Heart right ventricle (tissue), 16 donors: ENCODE data around the gene MAST2. TPM values are rescaled to one million over a fixed set of nuclear protein-coding genes. Genes with fewer than 3 reads are reported as not detected.
A peak's percentile ranks its signal among the peaks of the same experiment; 100 is the strongest.
"Not testable (repeated sequence)": the region's sequence is repeated elsewhere in the genome, so short reads cannot be mapped to it uniquely, and the experiment has no call there.

Experiments
- ATAC-seq, 8 donors: fragments of 200-7000 bp; cut with Tn5 transposase; one replicate each; pipeline ENCODE4 v1.9.1; 2020; ENCODE audit warnings: mild to moderate bottlenecking in 8 of 8, moderate library complexity in 8 of 8, moderate number of reproducible peaks in 1 of 8
- DNase-seq, 2 donors: peaks; one replicate each; pipeline ENCODE4 v3.0.0-alpha.2; 2020
- H3K27ac ChIP-seq, 10 donors: fragments of 200-600 bp; sonication (generic) in 2 of 10; one replicate each; pipeline versions ENCODE4 v1.5.0 to v1.8.0; 2020 to 2022; ENCODE audit warnings: mild to moderate bottlenecking in 3 of 10
- H3K27me3 ChIP-seq, 7 donors: fragments of 200-600 bp; one replicate each; pipeline ENCODE4 v1.8.0; 2021 to 2022; ENCODE audit warnings: mild to moderate bottlenecking in 2 of 7
- H3K36me3 ChIP-seq, 9 donors: fragments of 200-600 bp; sonication (generic) in 1 of 9; one replicate each; pipeline versions ENCODE4 v1.5.0 to v1.8.0; 2020 to 2022; ENCODE audit warnings: mild to moderate bottlenecking in 2 of 9
- H3K4me1 ChIP-seq, 9 donors: fragments of 200-600 bp; sonication (generic) in 1 of 9; one replicate each; pipeline versions ENCODE4 v1.5.0 to v1.8.0; 2020 to 2022; ENCODE audit warnings: mild to moderate bottlenecking in 4 of 9
- H3K4me3 ChIP-seq, 10 donors: fragments of 200-600 bp; sonication (generic) in 2 of 10; one replicate each; pipeline versions ENCODE4 v1.5.0 to v1.8.0; 2020 to 2022; ENCODE audit warnings: mild to moderate bottlenecking in 7 of 10, moderate library complexity in 2 of 10
- H3K9me3 ChIP-seq, 11 donors: fragments of 200-600 bp in 10 of 11; sonication (generic) in 2 of 11; one replicate each; pipeline versions ENCODE4 v1.5.0 to v1.8.0; 2013 to 2022; ENCODE audit warnings: mild to moderate bottlenecking in 2 of 11, control low read depth in 1 of 11, moderate library complexity in 1 of 11
- CTCF ChIP-seq, 9 donors: fragments of 200-600 bp; sonication (generic) in 2 of 9; IDR thresholded peaks; one replicate each; pipeline versions ENCODE4 v1.5.0 to v1.8.0; 2021 to 2022; ENCODE audit warnings: antibody characterized with exemption in 9 of 9, mild to moderate bottlenecking in 5 of 9, moderate library complexity in 1 of 9
- WGBS, 2 donors: extraction: QIAGEN DNeasy Blood & Tissue Kit; methylation state at CpG; one replicate each; pipeline ENCODE4 v1.1.7; 2013; ENCODE audit warnings: inconsistent platforms in 1 of 2; 5-methylcytosine and 5-hydroxymethylcytosine counted together
- intact Hi-C, 10 donors: fragments of 100-400 bp; cut with DNase I; formaldehyde crosslinking; loops; one replicate each; pipeline versions ENCODE4 v1.11.1 to v1.14.2; 2022
- polyA plus RNA-seq, 2 donors: library from polyadenylated mRNA; stranded (reverse); fragments of 200-250 nt; gene quantifications; one replicate each; pipeline ENCODE4 v1.2.3, GENCODE V29; 2013
- total RNA-seq, 10 donors: library from RNA; stranded (reverse); fragmentation: NEBNext Ultra II Directional in 3 of 10; extraction: Animal tissue kit (Norgen Biotek cat#: 25700) in 3 of 10; gene quantifications; one replicate each; pipeline versions ENCODE4 v1.2.1 to v1.2.4, GENCODE V29; 2021 to 2023
- donor health status: Arrhythmogenic right ventricular cardiomyopathy.
- donor health status: ischemic (EF 13 %, LVEDD 7.1; RV severe dilation, severe dysfunction).
- donor health status: healthy with polysubstance abuse.
- donor health status: DM: no; HTN: yes; CAD: no.
- donor health status: DM: no; HTN: no; CAD: no.
- donor health status: ischemic (EF 25% LVEDD 6.9; RV normal size, moderate dysfunction).
- donor health status: ischemic (EF 25% LVEDD 5.7; RV mildly dilated, moderate dysfunction).
- donor health status: healthy.
- donor health status: DM: yes; HTN: yes; CAD: no.
- donor health status: Ischemic cardiomyopathy.
- donor health status: ischemic (EF 35%, LVEDD 5.7; RV mildly dilated, moderate dysfunction).
- donor health status: nonischemic (EF 11% LVEDD 7.7; RV severe dilation, severe dysfunction).
- donor health status: DM: yes; HTN: yes; CAD: no.
- donor health status: PGD.
- donor health status: ischemic (EF 29% LVEDD 5.4; RV normal size, mild dysfunction).
- donor health status: nonischemic (EF 23%, LVEDD 6.1; RV moderate dilation, normal function).

The MAST2 gene
- total and polyA plus RNA-seq, 12 donors = 66.4 to 129 (median 83.2) TPM

- ATAC-seq (no peak), DNase-seq (no peak)
- Histone ChIP-seq H3K36me3 (peaks cover 0 to 15% (median 0%) of the 10 kb centered on the region in 9 donors), H3K4me1 (peaks cover 0 to 25% (median 12%) of the 10 kb centered on the region in 9 donors), H3K4me3 (no peak overlapping the region), H3K27ac (no peak overlapping the region), H3K9me3 (peaks cover 0 to 13% (median 6%) of the 10 kb centered on the region in 11 donors), H3K27me3 (no peaks in the 10 kb centered on the region)
- intact Hi-C loops = no loop called here
- TF ChIP-seq CTCF (IDR thresholded peaks at IDR 0.05) = no peak
- 94 to 96% methylated on average over 1 of the region's 1 CpG for WGBS, 2 donors
These were observed 139.0 kb downstream of the MAST2 start for GRCh38 chr1:45942411-45942810.

- Histone ChIP-seq H3K9me3 (peaks cover 0 to 18% (median 8%) of the 10 kb centered on the region in 11 donors), H3K27ac (no peak overlapping the region), H3K36me3 (peaks cover 0 to 15% (median 0%) of the 10 kb centered on the region in 9 donors), H3K4me3 (no peak overlapping the region), H3K27me3 (no peaks in the 10 kb centered on the region), H3K4me1 (peaks cover 0 to 25% (median 12%) of the 10 kb centered on the region in 9 donors)
- intact Hi-C loops = no loop called here
- DNase-seq = no peak
- WGBS, 2 donors = 61 to 68% methylated on average over 1 of the region's 1 CpG
- ATAC-seq = no peak
- no peak for TF ChIP-seq CTCF (IDR thresholded peaks at IDR 0.05)
These were observed 139.8 kb downstream of the MAST2 start for GRCh38 chr1:45943185-45943584.

GRCh38 chr1:45945426-45945825 lies 142.0 kb downstream of the MAST2 start:
- intact Hi-C loops = no loop called here
- ATAC-seq (peak in 1 of 8 donors; percentile 31), DNase-seq (no peak)
- WGBS, 2 donors = 36 to 49% methylated on average over 2 of the region's 2 CpGs
- no peak overlapping the region for H3K4me3 ChIP-seq
- H3K9me3 ChIP-seq = peaks cover 0 to 25% (median 8%) of the 10 kb centered on the region in 11 donors
- peaks cover 0 to 25% (median 12%) of the 10 kb centered on the region in 9 donors for H3K4me1 ChIP-seq
- no peaks in the 10 kb centered on the region for H3K27me3 ChIP-seq
- no peak overlapping the region for H3K27ac ChIP-seq
- TF ChIP-seq CTCF (IDR thresholded peaks at IDR 0.05) = no peak
- H3K36me3 ChIP-seq = peaks cover 0 to 16% (median 0%) of the 10 kb centered on the region in 9 donors

GRCh38 chr1:45949462-45949861 lies 146.1 kb downstream of the MAST2 start:
- H3K27ac ChIP-seq, H3K27me3 ChIP-seq, intact Hi-C loops, ATAC-seq, H3K36me3 ChIP-seq, H3K4me3 ChIP-seq, DNase-seq: not testable (repeated sequence)
- 84 to 91% methylated on average over 2 of the region's 2 CpGs for WGBS, 2 donors
- peaks cover 0 to 13% (median 3%) of the 10 kb centered on the region in 11 donors for H3K9me3 ChIP-seq
- peaks cover 0 to 38% (median 22%) of the 10 kb centered on the region in 9 donors for H3K4me1 ChIP-seq

GRCh38 chr1:45952072-45952471 lies 148.7 kb downstream of the MAST2 start:
- TF ChIP-seq CTCF (IDR thresholded peaks at IDR 0.05) = no peak
- intact Hi-C loops = no loop called here
- DNase-seq = no peak

More at GRCh38 chr1:45952072-45952471, 148.7 kb downstream of the MAST2 start:
- Histone ChIP-seq H3K4me3 (no peak overlapping the region), H3K4me1 (peaks cover 0 to 29% (median 11%) of the 10 kb centered on the region in 9 donors), H3K36me3 (peaks cover 0 to 10% (median 0%) of the 10 kb centered on the region in 9 donors), H3K27me3 (no peaks in the 10 kb centered on the region), H3K27ac (no peak overlapping the region), H3K9me3 (peaks cover 0 to 13% (median 3%) of the 10 kb centered on the region in 11 donors)
- ATAC-seq = no peak
- 89 to 96% methylated on average over 2 of the region's 2 CpGs for WGBS, 2 donors
